K562 treated with DMSO at 1 percent for 48 hours (cell line): Measurements from ENCODE around the gene ALOX5. TPM values are rescaled to one million over a fixed set of nuclear protein-coding genes. Genes with fewer than 3 reads are reported as not detected.

Experiments
- total RNA-seq: library from RNA; unstranded; fragments of 300-600 nt; gene quantifications from 2 replicates; pipeline ENCODE4 v1.2.3, GENCODE V29; 2022; ENCODE audit warnings: low replicate concordance; ENCODE audit errors: extremely low read depth

The ALOX5 gene
- not detected in 2 replicates for total RNA-seq

DNA sequence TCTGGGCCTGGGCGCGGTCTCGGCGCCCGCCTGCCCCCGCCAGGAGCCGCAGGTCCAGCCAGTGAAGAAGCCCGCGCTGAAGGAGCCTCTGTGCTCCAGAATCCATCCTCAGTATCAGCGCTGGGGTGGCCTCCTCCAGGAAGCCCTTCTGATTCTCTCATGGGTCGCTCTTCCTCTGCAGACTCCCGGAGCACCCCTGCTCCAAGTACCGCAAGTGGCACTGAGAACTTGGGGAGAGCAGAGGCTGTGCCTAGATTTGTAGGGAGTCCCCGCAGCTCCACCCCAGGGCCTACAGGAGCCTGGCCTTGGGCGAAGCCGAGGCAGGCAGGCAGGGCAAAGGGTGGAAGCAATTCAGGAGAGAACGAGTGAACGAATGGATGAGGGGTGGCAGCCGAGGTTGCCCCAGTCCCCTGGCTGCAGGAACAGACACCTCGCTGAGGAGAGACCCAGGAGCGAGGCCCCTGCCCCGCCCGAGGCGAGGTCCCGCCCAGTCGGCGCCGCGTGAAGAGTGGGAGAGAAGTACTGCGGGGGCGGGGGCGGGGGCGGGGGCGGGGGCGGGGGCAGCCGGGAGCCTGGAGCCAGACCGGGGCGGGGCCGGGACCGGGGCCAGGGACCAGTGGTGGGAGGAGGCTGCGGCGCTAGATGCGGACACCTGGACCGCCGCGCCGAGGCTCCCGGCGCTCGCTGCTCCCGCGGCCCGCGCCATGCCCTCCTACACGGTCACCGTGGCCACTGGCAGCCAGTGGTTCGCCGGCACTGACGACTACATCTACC, at the start of gene ALOX5:
Gene ALOX5, plus strand, starts transcription at position 641 of the 774 bp plus-strand sequence. Its CDS starts 64 bp downstream, at position 705.

Other genes with a start within 250 kb of the ALOX5 start
- not detected in 2 replicates for gene OR13A1, start 58.6 kb upstream of the ALOX5 start, total RNA-seq